KBM-7 (cell line): ENCODE measurements around the gene RNF125.
A peak's percentile ranks its signal among the peaks of the same experiment; 100 is the strongest.
"Not testable (repeated sequence)": the region's sequence is repeated elsewhere in the genome, so short reads cannot be mapped to it uniquely, and the experiment has no call there.

Source experiments
- DNase-seq: peaks from one replicate; pipeline ENCODE4 v3.0.0-alpha.2; 2015
- in situ Hi-C: fragments of 300-500 bp; cut with MboI; formaldehyde crosslinking; loops from 2 replicates; pipeline ENCODE4 v1.14.3; 2020; ENCODE audit warnings: low sequenced_read_pairs, low pct_unique_long_range_greater_than_20kb, mixed read lengths

Gene RNF125

GRCh38 chr18:32019949-32020625, 1.5 kb downstream of the RNF125 start:
- DNase-seq, in situ Hi-C loops: not testable (repeated sequence)

GRCh38 chr18:32021756-32022564, 3.3 kb downstream of the RNF125 start:
- DNase-seq = no peak
- in situ Hi-C loops = no loop called here

- in situ Hi-C loops = no loop called here
Measured at GRCh38 chr18:32025744-32026143, 7.1 kb downstream of the RNF125 start.

GRCh38 chr18:32026491-32027086, 8.0 kb downstream of the RNF125 start:
- DNase-seq = no peak

More at GRCh38 chr18:32025744-32026143, 7.1 kb downstream of the RNF125 start:
- no peak for DNase-seq

GRCh38 chr18:32029558-32029957, 10.9 kb downstream of the RNF125 start:
- in situ Hi-C loops = no loop called here

More at GRCh38 chr18:32026491-32027086, 8.0 kb downstream of the RNF125 start:
- in situ Hi-C loops = no loop called here

GRCh38 chr18:32032609-32033008, 14.0 kb downstream of the RNF125 start:
- DNase-seq = no peak
- in situ Hi-C loops = no loop called here

More at GRCh38 chr18:32029558-32029957, 10.9 kb downstream of the RNF125 start:
- DNase-seq = no peak

- in situ Hi-C loops = no loop called here
- DNase-seq = no peak
Measured at GRCh38 chr18:32036506-32037180, 18.0 kb downstream of the RNF125 start.

GRCh38 chr18:32037616-32038015, 19.0 kb downstream of the RNF125 start:
- DNase-seq = no peak
- in situ Hi-C loops = no loop called here

GRCh38 chr18:32040936-32041335, 22.3 kb downstream of the RNF125 start:
- peak; percentile 87 for DNase-seq
- in situ Hi-C loops = no loop called here

GRCh38 chr18:32042337-32042736, 23.7 kb downstream of the RNF125 start:
- in situ Hi-C loops = no loop called here
- peak; percentile 78 for DNase-seq

GRCh38 chr18:32048507-32049091, 30.0 kb downstream of the RNF125 start:
- in situ Hi-C loops = no loop called here
- DNase-seq = peak; percentile 85

GRCh38 chr18:32049393-32050171, 31.0 kb downstream of the RNF125 start:
- in situ Hi-C loops = no loop called here
- DNase-seq = peak; percentile 75

- in situ Hi-C loops = no loop called here
- DNase-seq = peak; percentile 26
Measured at GRCh38 chr18:32056613-32057358, 38.2 kb downstream of the RNF125 start.

- peak; percentile 64 for DNase-seq
- in situ Hi-C loops = no loop called here
Measured at GRCh38 chr18:32057624-32058165, 39.1 kb downstream of the RNF125 start.

- in situ Hi-C loops = no loop called here
- DNase-seq = no peak
Measured at GRCh38 chr18:32060026-32060425, 41.4 kb downstream of the RNF125 start.

- in situ Hi-C loops = no loop called here
Measured at GRCh38 chr18:32067375-32068167, 48.9 kb downstream of the RNF125 start.

GRCh38 chr18:32072321-32072720, 53.7 kb downstream of the RNF125 start:
- in situ Hi-C loops = no loop called here
- DNase-seq = peak; percentile 55

More at GRCh38 chr18:32067375-32068167, 48.9 kb downstream of the RNF125 start:
- DNase-seq = no peak
